NT2/D1 (cell line): ENCODE measurements around the gene SEC11A.
"Not testable (repeated sequence)": the region's sequence is repeated elsewhere in the genome, so short reads cannot be mapped to it uniquely, and the experiment has no call there.

ENCODE experiments used
- SUZ12 ChIP-seq: IDR thresholded peaks from 2 replicates; pipeline ENCODE4 v1.6.1; 2011; ENCODE audit not compliant: insufficient read length, insufficient read depth; ENCODE audit errors: extremely low read depth
- YY1 ChIP-seq: IDR thresholded peaks from 2 replicates; pipeline ENCODE4 v1.6.1; 2011; ENCODE audit not compliant: insufficient read length, insufficient read depth
- ZNF274 ChIP-seq: IDR thresholded peaks from 2 replicates; pipeline ENCODE4 v1.6.1; 2011; ENCODE audit warnings: mild to moderate bottlenecking, low read depth, low read length

GRCh38 chr15:84686446-84686845, 29.5 kb downstream of the SEC11A start:
- not testable (repeated sequence) for TF ChIP-seq YY1, ZNF274, SUZ12
